NCI-H526 treated with DMSO at 0.1 percent for 48 hours (cell line): Measurements from ENCODE around the gene TMEM39B.
"Not testable (repeated sequence)": the region's sequence is repeated elsewhere in the genome, so short reads cannot be mapped to it uniquely, and the experiment has no call there.

Source experiments
- DNase-seq: peaks from one replicate; lab custom pipeline; 2025; lab: John Stamatoyannopoulos, UW

TMEM39B gene

DNA sequence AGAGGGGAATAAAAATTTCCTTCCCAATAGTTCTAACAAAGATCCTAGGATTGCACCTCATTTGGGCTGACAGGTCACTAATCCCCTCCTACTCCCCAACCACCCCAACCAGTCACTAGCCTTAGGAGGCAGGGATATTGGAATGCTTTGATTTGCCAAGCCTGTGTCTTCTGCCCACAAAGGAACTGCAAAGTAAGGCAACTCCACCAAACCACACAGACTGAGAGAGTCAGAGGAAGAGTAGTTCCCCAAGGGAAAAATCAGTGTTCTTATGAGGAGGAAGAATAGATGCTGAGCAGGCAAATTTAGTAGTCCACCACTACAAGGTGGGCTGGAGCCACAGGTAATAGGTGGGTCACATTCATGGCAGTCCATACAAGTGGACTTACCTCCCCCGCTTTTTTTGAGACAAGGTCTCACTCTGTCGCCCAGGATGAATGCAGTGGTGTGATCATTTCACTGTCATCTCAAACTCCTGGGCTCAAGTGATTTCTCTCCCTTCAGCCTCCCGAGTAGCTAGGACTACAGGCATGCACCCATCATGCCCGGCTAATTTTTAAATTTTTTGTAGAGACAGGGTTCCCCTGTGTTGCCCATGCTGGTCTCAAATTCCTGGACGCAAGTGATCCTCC is 3.7 kb upstream of the TMEM39B start:
- no peak for DNase-seq

DNA sequence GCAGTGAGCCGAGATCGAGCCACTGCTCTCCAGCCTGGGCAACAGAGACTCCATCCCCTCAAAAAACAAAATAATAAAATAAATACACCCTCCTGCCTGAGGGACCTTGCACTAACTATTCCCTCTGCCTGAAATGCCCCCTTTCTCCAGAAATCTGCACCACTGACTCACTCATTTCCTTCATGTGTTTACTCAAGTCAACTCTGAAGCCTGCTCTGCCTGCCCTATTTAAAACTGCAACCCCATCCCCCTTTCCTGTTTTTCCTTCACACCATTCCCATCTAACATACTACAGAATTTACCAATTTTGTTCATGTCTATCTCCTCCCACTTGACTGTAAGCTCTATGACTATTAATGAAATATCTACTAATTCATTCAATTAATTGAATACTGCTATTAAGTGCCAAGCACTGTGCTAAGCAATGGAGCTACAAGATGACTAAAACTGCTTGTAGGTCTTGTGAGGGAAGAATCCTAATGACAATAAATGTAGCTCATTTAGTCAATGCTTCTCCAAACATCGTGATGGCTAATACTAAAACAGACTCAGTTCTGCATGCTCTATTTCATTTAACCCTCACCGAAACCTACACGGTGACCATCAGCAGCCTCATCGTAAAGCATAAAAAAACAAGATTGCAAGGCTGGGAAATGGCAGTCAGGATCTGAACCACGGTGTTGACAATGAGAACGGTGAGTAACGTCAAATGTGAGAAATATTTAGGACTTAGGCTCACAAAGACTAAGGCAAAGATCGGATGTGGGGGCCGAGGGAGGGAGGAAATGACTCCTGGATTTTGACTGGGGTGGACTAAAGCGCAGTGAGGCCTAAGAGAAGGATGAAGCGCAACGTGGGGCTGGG is 749 bp upstream of the TMEM39B start:
- peak; percentile 60 for DNase-seq

DNA sequence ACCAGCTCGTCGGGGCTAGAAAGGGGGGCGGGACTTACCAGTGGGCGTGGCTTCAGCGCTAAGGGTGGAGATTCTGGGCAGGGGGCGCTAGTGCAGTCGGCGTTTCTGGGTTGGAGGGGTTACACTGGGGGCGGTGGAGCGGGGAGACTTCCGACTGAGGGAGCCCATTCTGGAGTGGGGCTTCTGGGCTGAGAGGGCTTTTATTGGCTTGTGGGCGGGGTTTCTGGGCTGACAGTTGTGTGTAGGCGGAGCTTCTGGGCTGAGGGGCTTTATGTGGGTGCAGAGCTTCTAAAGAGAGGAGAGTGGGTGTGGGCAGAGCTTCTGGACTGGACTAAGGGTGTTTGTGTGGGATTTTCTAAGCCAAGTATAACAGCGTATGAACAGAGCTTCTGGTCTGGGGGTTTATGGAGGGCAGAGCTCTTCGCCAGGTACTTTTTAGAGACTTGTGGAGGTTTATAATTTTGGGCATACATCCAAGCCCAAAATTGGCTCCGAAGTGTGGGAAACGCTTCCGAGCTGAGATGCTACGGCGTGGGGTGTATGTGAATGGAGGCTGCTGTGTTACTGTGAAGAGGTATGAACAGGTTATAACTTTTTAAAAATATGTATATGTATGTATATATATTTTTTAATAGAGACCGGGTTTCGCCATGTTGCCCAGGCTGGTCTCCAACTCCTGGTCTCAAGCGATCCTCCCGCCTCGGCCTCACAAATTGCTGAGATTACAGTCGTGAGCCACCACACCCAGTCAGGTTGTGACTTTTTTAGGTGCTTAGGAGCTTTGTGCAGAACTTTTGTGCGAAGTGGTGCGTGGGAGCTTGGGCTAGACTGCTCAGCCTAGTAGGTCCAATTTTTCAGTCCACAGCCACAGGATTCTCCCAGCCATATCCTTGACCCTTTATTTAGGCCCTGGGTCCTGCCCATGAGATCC is 825 bp downstream of the TMEM39B start:
- no peak for DNase-seq

DNA sequence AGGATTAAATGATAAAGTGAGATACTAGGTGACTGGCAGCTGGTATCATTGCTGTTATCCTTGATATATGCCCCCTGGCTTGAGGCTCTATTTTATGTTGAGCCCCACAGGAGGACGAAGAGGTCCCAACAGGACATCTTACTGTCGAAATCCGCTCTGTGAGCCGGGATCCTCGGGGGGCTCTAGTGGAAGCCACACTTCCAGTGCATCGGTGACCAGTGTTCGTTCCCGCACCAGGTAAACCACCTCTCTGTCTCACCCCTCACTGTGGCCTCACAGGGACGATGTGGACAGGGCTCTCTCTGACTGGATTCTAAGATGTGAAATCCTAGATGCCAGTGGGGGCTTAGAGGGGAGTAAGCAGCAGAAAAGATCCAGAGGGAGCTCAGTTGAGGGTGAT is 2.1 kb downstream of the TMEM39B start:
- no peak for DNase-seq

DNA sequence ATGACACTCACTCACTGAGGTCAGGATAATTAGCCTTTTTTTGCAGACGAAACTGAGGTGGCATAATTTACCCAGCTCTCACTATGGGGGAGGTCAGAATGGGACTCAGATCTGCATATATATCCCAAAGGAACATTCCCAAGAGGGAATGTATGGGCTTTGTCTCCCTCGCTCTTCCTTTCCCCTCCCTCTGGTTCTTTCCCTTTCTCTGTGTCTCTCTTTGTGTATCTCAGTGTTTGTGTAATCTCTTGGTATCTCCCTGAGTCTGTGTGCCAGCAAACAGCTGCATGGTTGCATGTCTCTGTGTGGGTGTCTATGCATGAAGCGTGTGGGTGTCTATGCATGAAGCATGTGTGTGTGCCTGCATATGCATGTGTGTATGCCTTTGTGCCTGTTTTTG is 4.7 kb downstream of the TMEM39B start:
- DNase-seq: no peak

DNA sequence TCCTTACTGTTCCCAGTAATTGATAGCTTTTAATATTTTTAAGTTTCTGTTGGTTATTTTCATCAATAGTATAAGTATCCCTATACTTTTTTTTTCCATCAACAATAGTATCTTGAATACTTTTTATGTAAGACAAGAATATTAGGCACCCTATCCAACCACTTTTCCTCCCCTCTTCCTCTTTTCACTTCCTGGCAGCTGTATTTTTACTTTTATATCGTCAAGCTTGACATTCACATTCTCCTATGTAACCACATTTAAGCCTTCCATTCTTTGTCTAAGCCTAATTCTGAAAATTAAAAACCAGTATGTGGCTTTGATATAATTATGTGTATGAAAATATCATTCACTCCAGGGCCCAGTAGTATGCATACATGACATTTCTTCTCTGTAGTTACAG is 9.3 kb downstream of the TMEM39B start:
- DNase-seq: no peak

DNA sequence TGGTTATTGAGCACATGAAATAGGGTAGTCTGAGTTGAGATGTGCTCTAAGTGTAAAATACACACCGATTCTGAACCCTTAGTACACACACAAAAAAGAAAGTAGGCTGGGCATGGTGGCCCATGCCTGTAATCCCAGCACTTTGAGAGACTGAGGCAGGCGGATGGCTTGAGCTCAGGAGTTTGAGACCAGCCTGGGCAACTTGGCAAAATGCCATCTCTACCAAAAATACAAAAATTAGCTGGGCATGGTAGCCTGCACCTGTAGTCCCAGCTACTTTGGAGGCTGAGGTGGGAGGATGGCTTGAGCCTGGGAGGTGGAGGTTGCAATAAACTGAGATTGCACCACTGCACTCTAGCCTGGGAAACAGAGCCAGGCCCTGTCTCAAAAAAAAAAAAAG is 13.6 kb downstream of the TMEM39B start:
- not testable (repeated sequence) for DNase-seq

DNA sequence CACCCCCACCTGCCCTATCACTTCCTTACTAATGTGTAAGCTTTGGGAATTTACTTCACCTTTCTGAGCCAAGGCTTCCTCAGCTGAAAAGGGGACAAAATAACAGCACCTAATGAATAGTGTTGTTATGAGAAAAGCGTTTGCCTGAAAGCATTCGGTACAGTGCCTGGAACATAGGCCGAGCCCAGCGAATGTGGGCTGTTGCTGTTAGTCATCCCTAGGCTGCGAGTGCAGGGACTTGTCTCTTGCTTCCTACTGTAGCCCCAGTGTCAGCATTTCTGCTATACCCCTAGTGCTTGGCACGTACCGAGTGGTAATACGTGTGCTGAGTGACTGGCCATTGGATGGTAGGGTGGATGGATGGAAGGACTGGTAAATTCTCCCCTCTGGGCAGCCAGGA is 18.4 kb downstream of the TMEM39B start:
- no peak for DNase-seq

DNA sequence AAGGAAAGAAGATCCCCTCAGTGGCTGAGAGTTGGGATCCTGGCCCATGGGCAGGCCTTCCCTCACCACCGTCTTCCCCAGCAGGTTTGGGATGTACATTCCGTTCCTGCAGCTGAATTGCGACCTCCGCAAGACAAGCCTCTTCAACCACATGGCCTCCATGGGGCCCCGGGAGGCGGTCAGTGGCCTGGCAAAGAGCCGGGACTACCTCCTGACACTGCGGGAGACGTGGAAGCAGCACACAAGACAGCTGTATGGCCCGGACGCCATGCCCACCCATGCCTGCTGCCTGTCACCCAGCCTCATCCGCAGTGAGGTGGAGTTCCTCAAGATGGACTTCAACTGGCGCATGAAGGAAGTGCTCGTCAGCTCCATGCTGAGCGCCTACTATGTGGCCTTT is 18.9 kb downstream of the TMEM39B start:
- no peak for DNase-seq

DNA sequence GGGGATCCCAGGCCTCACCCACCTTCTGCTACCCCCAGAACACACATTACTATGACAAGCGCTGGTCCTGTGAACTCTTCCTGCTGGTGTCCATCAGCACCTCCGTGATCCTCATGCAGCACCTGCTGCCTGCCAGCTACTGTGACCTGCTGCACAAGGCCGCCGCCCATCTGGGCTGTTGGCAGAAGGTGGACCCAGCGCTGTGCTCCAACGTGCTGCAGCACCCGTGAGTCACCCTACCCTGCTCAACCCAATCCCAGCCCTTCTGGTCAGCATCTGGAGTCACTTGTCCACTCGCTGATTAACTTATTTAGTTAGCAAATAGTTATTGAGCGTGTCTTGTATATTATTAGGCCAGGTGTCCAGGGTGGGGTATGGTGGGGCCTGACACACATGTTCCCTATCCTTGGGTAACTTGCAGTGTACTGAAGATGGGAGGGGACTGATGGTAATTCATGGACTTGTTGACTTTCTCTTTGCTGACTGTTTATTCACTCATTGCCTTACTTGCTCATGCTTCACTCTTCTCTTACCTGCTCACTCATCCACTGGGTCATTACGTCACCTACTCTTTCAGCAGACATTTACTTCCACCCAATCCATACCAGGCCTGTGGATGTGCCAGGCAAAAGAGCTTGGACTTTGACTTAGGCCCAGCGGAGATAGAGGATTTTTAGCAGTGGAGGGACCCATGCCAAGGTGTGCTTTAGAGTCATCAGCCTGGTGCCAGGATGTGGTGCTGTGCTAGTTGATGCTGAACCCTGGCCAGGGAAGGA is 22.2 kb downstream of the TMEM39B start:
- no peak for DNase-seq

DNA sequence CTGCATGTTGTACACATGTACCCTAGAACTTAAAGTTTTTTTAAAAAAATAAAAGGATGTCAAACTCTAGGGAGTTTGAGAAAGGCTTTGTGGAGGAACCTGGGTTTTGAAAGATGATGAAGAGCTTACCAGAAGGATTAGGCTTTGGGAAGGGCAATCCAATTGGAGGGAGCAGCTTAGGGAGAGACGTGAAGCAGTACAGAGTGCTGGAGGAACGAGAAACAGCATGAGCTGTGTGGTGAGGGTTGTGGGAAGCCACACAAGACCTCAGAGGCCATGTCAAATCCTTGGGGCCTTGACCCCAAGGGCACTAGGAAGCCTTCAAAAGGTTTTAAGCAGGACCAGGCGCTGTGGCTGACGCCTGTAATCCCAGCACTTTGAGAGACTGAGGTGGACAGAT is 26.7 kb downstream of the TMEM39B start:
- DNase-seq: no peak

DNA sequence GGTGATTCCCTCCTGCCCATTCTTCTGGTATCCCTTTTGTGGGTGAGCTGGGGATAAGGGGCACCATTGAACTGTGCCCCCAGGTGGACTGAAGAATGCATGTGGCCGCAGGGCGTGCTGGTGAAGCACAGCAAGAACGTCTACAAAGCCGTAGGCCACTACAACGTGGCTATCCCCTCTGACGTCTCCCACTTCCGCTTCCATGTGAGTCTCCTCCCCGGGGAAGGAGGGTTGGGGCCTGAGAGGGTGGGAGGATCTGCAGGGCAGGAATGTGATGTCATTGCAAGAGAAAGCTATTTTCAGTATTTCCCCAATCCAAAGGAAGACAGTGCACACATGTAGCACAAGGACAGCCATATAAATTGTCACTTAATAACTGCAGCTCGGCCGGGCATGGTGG is 27.6 kb downstream of the TMEM39B start:
- no peak for DNase-seq

DNA sequence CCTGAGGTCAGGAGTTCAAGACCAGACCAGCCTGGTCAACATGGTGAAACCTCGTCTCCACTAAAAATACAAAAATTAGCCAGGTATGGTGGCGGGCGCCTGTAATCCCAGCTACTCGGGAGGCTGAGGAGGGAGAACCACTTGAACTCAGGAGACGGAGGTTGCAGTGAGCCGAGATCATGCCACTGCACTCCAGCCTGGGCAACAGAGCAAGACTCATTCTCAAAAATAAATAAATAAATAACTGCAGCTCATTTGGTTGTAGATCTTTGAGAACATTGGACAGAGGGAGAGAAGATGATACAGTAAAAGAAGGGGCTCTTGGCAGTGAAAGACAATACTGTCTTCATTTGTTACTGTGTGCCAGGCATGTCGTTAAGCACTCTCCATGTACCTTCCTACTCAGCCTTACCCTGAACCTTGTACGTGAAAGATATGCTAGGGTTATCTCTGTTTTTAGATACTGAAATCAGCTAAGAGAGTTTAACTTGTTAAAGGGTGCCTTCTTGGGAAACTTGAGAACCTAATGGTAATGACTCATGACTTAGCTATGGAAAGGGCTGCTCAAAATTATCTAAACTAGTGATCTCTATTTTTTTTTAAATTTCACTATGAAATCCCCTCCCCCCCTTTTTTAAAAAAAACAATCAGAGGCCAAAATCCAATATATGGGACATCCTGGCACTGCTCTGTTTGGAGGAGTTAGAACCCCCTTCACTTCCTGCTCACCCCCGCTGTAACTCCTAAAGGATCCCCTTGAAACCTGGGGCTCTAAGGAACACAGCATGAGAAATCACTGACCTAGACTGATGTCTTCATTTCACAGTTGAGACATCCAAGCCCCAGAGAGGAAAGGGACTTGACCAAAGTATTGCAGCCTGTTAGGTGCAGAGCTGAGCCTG is 28.3 kb downstream of the TMEM39B start:
- no peak for DNase-seq

DNA sequence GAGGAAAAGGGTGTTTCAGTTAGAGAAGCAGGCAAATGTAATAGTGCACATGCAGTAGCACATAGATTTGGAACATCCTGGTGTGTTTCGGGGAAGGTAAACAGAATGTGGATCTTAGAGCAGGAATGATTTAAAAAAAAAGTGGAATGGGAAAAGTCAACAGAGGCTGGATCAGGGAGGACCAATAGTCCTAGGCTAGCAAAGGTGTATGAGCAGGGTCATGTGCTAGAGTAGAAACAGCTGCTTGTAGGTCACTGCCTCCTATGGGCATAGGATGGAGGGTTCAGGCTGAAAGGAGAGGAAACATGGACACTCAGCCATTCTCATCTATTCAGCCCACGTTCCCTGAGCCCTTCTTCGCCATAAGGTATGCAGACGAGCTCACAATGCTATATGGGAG is 31.4 kb downstream of the TMEM39B start:
- DNase-seq: no peak

DNA sequence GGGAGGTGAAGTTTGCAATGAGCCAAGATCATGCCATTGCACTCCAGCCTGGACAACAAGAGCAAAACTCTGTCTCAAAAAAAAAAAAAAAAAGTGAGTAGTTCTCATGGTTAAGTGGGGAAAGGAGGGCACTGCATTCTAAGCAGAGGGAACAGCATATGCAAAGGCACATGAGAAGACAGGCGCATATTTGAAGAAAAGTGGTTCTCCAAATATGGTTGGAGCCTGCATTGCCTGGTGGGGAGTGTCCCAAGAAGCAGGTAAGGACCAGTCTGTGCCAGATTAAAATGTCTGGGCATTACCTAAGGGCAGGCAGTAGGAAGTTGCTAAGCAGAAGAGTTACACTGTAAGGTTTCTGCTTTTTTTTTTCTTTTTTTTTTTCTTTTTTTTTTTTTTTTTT is 32.6 kb downstream of the TMEM39B start:
- DNase-seq: no peak

DNA sequence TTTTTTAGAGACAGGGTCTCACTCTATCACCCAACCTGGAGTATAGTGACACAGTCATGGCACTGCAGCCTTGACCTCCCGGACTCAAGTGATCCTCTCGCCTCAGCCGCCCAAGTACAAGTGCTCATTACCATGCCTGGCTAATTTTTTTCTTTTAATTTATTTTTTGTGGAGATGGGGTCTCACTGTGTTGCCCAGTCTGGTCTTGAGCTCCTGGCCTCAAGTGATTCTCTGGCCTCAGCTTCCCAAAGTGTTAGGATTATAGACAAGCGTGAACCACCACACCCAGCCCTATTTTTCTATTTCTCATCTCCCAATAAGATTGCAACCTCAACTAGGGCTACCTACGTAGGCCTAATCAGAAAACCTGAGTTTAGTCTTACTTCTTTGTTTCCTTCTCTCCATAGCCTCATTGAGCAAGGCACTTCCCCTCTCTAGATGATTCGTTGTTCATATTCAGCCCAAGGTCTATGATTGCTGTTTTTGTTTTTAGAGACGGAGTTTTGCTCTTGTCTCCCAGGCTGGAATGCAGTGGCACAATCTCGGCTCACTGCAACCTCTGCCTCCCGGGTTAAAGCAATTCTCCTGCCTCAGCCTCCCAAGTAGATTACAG is 34.0 kb downstream of the TMEM39B start:
- DNase-seq: no peak

DNA sequence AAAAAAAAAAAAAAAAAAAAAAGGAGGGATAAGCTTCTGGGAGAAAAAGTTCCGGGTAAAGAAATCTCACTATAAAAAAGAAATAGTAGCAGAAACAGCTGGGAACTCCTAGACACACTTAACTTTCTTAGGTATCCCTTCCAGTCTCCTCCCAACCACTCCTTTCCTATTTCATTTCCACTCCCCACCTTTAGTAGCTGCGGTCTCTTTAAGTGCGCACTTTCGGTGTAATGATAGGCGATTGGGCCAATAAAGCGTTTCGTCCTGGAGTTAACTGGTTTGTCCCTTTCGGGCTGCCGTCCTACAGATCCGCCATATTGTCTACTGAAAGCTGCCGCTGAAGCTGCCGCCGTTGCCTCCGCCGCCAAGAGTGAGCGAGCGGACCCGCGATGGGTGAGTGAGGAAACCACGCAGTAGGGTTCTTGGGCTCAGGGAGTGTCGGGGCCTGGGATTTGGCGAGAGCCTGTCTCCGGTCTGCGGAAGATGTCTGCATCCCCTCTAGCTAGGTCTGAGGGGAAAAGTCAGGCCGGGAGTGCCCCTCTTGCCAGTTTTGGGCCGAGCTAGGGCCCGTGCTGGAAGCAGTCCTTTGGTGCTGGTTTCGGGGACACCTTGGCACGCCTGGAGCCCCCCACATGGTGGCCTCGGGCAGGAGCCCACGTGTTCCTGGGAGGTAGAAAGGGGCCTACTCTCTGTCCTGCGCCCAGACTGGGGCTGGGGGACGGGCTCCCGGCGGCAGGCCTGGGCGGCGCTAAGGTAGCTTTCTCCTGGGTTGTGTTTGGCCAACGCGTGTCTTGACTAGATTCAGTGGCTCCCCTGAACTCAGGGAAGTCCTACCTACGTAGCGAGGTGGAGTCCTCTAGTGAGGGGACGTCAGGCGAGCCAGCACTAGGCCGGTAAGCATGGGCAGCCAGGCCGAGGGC is 35.3 kb downstream of the TMEM39B start, which contains the start of gene KPNA6:
Gene KPNA6, plus strand, starts transcription at position 315 of the 920 bp plus-strand sequence. Its CDS starts 75 bp downstream, at position 390.
- peak; percentile 93 for DNase-seq

DNA sequence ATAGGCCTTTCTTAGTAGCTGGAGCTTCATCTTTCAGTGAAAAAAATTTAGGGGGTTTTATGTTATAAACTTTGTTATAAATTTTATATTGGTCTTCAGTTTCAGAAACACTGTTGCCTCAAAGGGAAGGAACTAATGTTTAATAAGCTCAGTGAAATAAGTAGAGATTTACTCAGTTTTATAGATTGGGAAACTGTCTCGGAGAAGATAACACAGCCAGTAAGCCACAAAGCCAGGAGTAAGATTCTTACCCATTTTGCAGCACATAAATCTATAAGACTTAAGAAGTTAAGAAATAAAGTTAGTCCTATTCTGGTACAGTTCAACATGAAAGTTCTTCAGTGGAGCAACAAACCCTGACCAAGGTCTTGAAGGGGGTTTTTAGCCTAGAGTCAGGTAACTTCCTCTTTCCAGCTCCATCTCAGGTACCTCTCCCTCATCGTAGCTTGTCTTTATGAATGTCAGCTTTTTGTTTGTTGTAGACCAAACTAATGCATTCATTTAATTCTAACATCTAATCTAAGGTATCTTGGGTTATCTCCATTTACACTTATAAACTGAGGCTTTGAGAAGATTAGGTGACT is 38.4 kb downstream of the TMEM39B start:
- DNase-seq: no peak

DNA sequence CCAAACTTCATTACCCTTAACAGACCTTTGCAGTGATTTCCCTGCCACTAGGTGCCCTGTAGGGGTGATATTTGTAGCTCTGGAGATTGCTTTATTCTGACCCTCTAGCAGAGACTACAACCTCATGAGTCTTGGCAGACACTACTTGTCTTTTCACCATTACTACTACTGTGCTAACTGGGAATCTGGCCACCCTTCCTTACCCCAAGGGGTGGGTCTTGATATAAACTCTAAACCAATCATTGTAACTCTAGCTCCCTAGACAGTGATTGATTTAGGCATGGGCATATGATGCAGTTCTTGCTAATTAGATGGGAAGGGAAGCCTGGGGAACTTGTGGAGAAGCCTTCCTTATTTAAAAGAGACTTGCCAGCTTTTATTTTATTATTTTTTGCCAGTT is 39.0 kb downstream of the TMEM39B start:
- DNase-seq: no peak
